ENCODE data around the gene HSPA5.
A peak's percentile ranks its signal among the peaks of the same experiment; 100 is the strongest.
"Not testable (repeated sequence)": the region's sequence is repeated elsewhere in the genome, so short reads cannot be mapped to it uniquely, and the experiment has no call there.

Gene HSPA5

DNA sequence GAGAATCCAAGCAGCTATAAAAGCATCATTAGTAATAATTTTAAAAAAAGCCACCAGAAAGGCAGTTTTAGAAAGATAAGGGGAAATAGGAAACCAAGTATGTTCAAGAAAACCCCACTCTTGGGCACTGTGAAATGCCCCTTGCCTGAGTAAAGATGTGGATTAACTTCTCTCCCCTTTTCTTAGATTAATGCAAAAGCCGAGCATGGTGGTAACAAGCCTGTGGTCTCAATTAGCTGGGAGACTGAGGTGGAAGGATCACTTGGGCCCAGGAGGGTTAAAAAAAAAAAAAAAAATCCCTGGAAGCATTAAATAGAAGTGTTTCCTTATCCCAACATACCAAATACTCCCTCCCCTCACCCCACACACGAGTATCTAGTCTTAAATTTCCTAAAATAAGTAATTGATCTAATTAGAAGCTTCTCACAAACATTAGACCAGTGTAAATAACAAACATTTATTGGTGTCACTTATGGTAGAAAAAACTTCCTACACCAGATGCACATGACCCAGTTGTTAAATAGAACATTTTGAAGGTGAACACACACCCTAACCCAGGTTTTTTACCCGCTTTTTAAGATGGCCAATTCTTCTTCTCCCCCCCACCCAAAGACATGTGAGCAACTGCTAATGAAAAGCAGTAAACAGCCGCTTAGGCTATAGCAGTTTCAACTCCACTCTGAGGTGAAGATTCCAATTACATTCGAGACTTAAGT lies 5.2 kb downstream of the HSPA5 start:
- no peak for DNase-seq (ENCODE audit: low read depth, low spot score)

DNA sequence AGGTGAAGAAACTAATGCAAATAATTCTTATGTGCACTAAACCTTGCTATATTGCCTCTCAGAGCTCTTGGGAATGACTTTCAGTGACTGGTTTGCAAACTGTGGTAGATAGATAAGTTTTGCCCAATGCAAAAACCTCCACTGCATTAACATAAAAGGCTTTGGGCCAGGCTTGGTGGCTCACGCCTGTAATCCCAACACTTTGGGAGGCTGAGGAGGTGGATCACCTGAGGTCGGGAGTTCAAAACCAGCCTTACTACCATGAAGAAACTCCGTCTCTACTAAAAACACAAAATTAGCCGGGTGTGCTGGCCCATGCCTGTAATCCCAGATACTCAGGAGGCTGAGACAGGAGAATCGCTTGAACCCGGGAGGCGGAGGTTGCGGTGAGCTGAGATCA lies 7.0 kb downstream of the HSPA5 start:
- in situ Hi-C loops (cut with HindIII; ENCODE audit: low sequenced_read_pairs); DNase-seq (ENCODE audit: low read depth, low spot score); H3K4me3 ChIP-seq (ENCODE audit: low read depth, low read length): not testable (repeated sequence)

More for the DNA sequence above, 5.2 kb downstream of the HSPA5 start:
- in situ Hi-C loops (cut with HindIII; ENCODE audit: low sequenced_read_pairs): no loop called here
- H3K4me3 ChIP-seq (ENCODE audit: low read depth, low read length): peak overlapping the region; percentile 14
- TF ChIP-seq, protein P1, sequence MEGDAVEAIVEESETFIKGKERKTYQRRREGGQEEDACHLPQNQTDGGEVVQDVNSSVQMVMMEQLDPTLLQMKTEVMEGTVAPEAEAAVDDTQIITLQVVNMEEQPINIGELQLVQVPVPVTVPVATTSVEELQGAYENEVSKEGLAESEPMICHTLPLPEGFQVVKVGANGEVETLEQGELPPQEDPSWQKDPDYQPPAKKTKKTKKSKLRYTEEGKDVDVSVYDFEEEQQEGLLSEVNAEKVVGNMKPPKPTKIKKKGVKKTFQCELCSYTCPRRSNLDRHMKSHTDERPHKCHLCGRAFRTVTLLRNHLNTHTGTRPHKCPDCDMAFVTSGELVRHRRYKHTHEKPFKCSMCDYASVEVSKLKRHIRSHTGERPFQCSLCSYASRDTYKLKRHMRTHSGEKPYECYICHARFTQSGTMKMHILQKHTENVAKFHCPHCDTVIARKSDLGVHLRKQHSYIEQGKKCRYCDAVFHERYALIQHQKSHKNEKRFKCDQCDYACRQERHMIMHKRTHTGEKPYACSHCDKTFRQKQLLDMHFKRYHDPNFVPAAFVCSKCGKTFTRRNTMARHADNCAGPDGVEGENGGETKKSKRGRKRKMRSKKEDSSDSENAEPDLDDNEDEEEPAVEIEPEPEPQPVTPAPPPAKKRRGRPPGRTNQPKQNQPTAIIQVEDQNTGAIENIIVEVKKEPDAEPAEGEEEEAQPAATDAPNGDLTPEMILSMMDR (IDR thresholded peaks at IDR 0.05; ENCODE audit: low read depth, low read length): no peak

DNA sequence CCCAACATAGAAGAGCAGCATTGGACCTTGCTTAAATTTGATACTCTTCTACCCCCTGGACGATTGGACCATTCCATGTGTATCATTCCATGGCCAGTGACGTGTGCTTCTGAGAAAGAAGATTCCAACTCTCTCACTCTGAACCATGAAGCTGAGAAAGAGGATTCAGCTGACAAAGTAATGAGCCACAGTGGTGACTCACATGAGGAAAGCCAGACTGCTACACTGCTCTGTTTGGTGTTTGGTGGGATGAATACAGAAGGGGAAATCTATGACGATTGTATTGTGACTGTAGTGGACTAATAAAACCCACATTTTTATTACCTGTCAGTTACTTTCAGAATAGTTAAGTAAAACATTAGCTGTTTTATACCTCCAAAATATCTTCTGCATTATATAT lies 7.5 kb downstream of the HSPA5 start:
- no peak overlapping the region for H3K4me3 ChIP-seq (ENCODE audit: low read depth, low read length)
- TF ChIP-seq, protein P1 (IDR thresholded peaks at IDR 0.05; ENCODE audit: low read depth, low read length): no peak
- in situ Hi-C loops (cut with HindIII; ENCODE audit: low sequenced_read_pairs): no loop called here
- peak; percentile 97 for DNase-seq (ENCODE audit: low read depth, low spot score)

DNA sequence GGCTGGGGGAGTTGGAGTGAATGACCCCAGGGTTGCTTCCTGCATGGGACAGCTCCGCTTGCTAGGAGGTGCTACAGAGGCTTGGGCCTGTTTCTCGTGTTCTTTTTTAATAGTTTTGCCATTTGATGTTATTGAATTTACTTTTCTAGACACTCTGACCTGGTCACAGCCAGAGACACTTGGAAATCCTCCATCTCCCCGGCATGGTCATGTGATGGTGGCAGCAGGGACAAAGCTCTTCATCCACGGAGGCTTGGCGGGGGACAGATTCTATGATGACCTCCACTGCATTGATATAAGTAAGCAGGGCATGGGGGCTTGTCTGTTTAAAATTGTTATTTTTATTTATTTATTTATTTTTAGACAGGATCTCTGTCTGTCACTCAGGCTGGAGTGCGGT lies 13.4 kb downstream of the HSPA5 start:
- no peak for DNase-seq (ENCODE audit: low read depth, low spot score)
- TF ChIP-seq, protein P1 (IDR thresholded peaks at IDR 0.05; ENCODE audit: low read depth, low read length): no peak
- in situ Hi-C loops (cut with HindIII; ENCODE audit: low sequenced_read_pairs): no loop called here
- no peak overlapping the region for H3K4me3 ChIP-seq (ENCODE audit: low read depth, low read length)

DNA sequence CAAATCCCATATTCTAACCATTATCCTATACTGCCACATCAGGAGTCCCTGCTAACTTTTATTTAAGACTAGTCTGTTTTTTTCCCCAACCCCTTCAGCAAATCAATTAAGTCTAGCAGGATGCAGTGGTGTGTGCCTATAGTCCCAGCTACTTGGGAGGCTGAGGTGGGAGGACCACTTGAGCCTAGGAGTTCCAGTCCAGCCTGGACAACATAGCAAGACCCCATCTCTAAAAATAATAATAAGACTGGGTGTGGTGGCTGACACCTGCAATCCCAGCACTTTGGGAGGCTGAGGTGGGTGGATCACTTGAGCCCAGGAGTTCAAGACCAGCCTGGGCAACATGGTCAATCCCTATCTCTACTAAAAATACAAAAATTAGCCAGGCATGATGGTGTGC lies 16.3 kb downstream of the HSPA5 start:
- in situ Hi-C loops (cut with HindIII; ENCODE audit: low sequenced_read_pairs); DNase-seq (ENCODE audit: low read depth, low spot score); H3K4me3 ChIP-seq (ENCODE audit: low read depth, low read length): not testable (repeated sequence)

DNA sequence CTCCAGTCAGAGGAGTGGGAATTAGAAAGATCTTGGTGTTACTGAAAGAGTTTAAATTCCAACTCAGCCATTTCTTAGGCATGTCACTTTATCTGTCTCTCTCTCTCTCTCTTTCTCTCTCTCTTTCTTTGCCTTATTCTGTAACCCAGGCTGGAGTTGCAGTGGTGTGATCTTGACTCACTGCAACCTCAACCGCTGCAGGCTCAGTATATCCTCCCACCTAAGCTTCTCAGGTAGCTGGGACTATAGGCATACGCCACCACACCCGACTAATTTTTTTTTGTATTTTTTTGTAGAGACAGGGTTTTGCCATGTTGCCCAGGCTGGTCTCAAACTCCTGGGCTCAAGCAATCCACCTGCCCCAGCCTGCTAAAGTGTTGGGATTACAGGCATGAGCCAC lies 22.5 kb downstream of the HSPA5 start:
- no peak for DNase-seq (ENCODE audit: low read depth, low spot score)
- in situ Hi-C loops (cut with HindIII; ENCODE audit: low sequenced_read_pairs): no loop called here
- TF ChIP-seq, protein P1 (IDR thresholded peaks at IDR 0.05; ENCODE audit: low read depth, low read length): no peak
- H3K4me3 ChIP-seq (ENCODE audit: low read depth, low read length): no peak overlapping the region

DNA sequence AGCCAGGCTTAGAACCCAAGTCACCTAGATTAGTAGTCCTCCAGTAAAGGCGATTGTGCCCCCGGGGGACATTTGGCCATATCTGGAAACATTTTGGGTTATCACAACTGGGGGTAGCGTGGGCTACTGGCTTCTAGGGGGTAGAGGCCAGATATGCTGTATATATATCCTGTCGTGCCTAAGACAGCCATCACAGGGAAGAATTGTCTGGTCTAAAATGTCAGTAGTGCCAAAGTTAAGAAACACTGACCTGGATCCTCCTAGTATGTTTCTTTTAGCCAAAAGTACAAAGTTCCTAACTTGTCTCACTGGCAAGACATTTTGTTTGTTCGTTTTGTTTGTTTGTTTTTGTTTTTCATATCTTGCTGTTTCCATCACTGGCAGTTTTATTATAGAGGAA lies 27.0 kb downstream of the HSPA5 start:
- TF ChIP-seq, protein P1 (IDR thresholded peaks at IDR 0.05; ENCODE audit: low read depth, low read length): no peak
- in situ Hi-C loops (cut with HindIII; ENCODE audit: low sequenced_read_pairs): no loop called here
- DNase-seq (ENCODE audit: low read depth, low spot score): no peak
- H3K4me3 ChIP-seq (ENCODE audit: low read depth, low read length): no peak overlapping the region

DNA sequence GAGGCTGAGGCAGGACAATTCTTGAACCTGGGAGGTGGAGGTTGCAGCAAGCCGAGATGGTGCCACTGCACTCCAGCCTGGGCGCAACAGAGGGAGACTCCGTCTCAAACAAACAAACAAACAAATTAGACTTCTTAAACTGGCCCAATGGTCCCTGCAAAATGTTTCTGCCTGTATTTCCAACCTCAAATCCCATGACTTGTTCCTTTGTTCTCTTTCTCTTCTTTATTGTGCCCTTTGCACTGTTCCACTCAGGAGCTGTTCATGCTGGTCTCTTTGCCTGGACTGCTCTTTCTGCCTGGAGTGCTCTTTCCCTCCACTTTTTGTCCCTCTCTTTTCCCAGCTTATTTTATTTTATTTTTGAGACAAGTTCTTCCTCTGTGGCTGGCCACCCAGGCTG lies 36.7 kb downstream of the HSPA5 start:
- TF ChIP-seq, protein P1 (IDR thresholded peaks at IDR 0.05; ENCODE audit: low read depth, low read length): no peak
- no peak overlapping the region for H3K4me3 ChIP-seq (ENCODE audit: low read depth, low read length)
- in situ Hi-C loops (cut with HindIII; ENCODE audit: low sequenced_read_pairs): no loop called here
- DNase-seq (ENCODE audit: low read depth, low spot score): no peak

All from astrocyte of the spinal cord (primary cell).